ENCODE data around the gene APP.
A peak's percentile ranks its signal among the peaks of the same experiment; 100 is the strongest.

Gene APP

GRCh38 chr21:26115305-26115704 is 55.3 kb downstream of the APP start:
- no peaks in the 10 kb centered on the region for H3K9me3 ChIP-seq (ENCODE audit: control insufficient read depth, insufficient read depth, low read depth, low read length)
- POLR2A ChIA-PET: no interaction called here
- H3K4me3 ChIP-seq (ENCODE audit: low read depth, low read length): no peak overlapping the region
- peaks cover 17% of the 10 kb centered on the region for H3K4me1 ChIP-seq (ENCODE audit: control insufficient read depth, insufficient read depth, low read length)
- TF ChIP-seq ZNF341 (tag by site-specific recombination; IDR thresholded peaks at IDR 0.05; ENCODE audit: low read depth): no peak
- TF ChIP-seq WT1 (tag by site-specific recombination; IDR thresholded peaks at IDR 0.05): peak; percentile 31; the same call in 1 of the 2 replicates
- CTCF ChIA-PET: no interaction called here
- H3K27ac ChIP-seq (ENCODE audit: extremely low read depth, low read depth, low read length): no peak overlapping the region
- peaks cover 6% of the 10 kb centered on the region in 2 experiments; a peak in 2 of 3 replicates for H3K36me3 ChIP-seq (ENCODE audit: control insufficient read depth in 2 of 2, insufficient read depth in 1 of 2, low read length in 2 of 2)

GRCh38 chr21:26112975-26113374 is 57.6 kb downstream of the APP start:
- no peak overlapping the region for H3K4me3 ChIP-seq (ENCODE audit: low read depth, low read length)
- CTCF ChIA-PET: interaction anchor here (0.6 kb wide), 1 partner anchor 57 kb away, joined by 4 read pairs; no protein-coding TSS in a partner anchor
- peaks cover 17% of the 10 kb centered on the region for H3K4me1 ChIP-seq (ENCODE audit: control insufficient read depth, insufficient read depth, low read length)
- H3K36me3 ChIP-seq (ENCODE audit: control insufficient read depth in 2 of 2, insufficient read depth in 1 of 2, low read length in 2 of 2): peaks cover 22% of the 10 kb centered on the region in 2 experiments
- TF ChIP-seq BCL11A (tag by site-specific recombination; IDR thresholded peaks at IDR 0.05; ENCODE audit: low read depth) (no peak), KLF7 (tag by site-specific recombination; IDR thresholded peaks at IDR 0.05; ENCODE audit: borderline replicate concordance) (no peak), KLF9 (tag by site-specific recombination; IDR thresholded peaks at IDR 0.05; ENCODE audit: low read depth) (no peak), ZBTB48 (tag by site-specific recombination; IDR thresholded peaks at IDR 0.05) (no peak), ZNF335 (tag by site-specific recombination; conservative IDR thresholded peaks at IDR 0.05) (no peak), ZNF350 (tag by site-specific recombination; IDR thresholded peaks at IDR 0.05) (no peak), ZNF776 (tag by site-specific recombination; IDR thresholded peaks at IDR 0.05; ENCODE audit: borderline replicate concordance) (no peak), AEBP2 (tag by site-specific recombination; IDR thresholded peaks at IDR 0.05; ENCODE audit: borderline replicate concordance) (no peak), ZNF24 (tag by site-specific recombination; IDR thresholded peaks at IDR 0.05) (no peak), PRDM1 (tag by site-specific recombination; IDR thresholded peaks at IDR 0.05) (no peak), FEZF1 (tag by site-specific recombination; IDR thresholded peaks at IDR 0.05) (no peak), ZNF596 (tag by site-specific recombination; IDR thresholded peaks at IDR 0.05) (no peak), WT1 (tag by site-specific recombination; IDR thresholded peaks at IDR 0.05) (no peak), PRDM10 (tag by site-specific recombination; IDR thresholded peaks at IDR 0.05) (no peak), MYNN (tag by site-specific recombination; IDR thresholded peaks at IDR 0.05; ENCODE audit: borderline replicate concordance) (no peak), REPIN1 (tag by site-specific recombination; IDR thresholded peaks at IDR 0.05; ENCODE audit: low read depth) (no peak), RBAK (tag by site-specific recombination; IDR thresholded peaks at IDR 0.05) (no peak), ZNF18 (tag by site-specific recombination; IDR thresholded peaks at IDR 0.05) (no peak), ZNF26 (tag by site-specific recombination; IDR thresholded peaks at IDR 0.05) (no peak)
- no peak overlapping the region for H3K27ac ChIP-seq (ENCODE audit: extremely low read depth, low read depth, low read length)
- H3K9me3 ChIP-seq (ENCODE audit: control insufficient read depth, insufficient read depth, low read depth, low read length): no peaks in the 10 kb centered on the region
- POLR2A ChIA-PET: no interaction called here

All from HEK293 (cell line).